MM.1S (cell line): ENCODE measurements around the gene EGFLAM.

Experiments
- CTCF ChIP-seq: fragments of 300-600 bp; sonication (generic); IDR thresholded peaks from 2 replicates; pipeline ENCODE4 v1.5.1; 2016; ENCODE audit warnings: antibody characterized with exemption, low read length, mixed read lengths
- EZH2 ChIP-seq: fragments of 300-600 bp; sonication (generic); optimal IDR thresholded peaks from 2 replicates; pipeline ENCODE3; 2017; ENCODE audit warnings: low read depth, mild to moderate bottlenecking, antibody characterized with exemption, low read length, mixed read lengths
- EZH2phosphoT487 ChIP-seq: fragments of 300-600 bp; sonication (generic); IDR thresholded peaks from 2 replicates; pipeline ENCODE4 v1.6.1; 2018; ENCODE audit warnings: antibody characterized with exemption, low read length

GRCh38 chr5:38237681-38238080 is 20.7 kb upstream of the EGFLAM start:
- TF ChIP-seq CTCF (no peak), EZH2 (no peak), EZH2phosphoT487 (no peak)
